H9 (cell line): ENCODE data around the gene MUSK. TPM values are rescaled to one million over a fixed set of nuclear protein-coding genes. Genes with fewer than 3 reads are reported as not detected.

ENCODE experiments used
- DNase-seq: peaks from one replicate; pipeline ENCODE4 v3.0.0-alpha.2; 2017
- H2AFZ ChIP-seq: one replicate; pipeline ENCODE4 v1.6.1; 2013; ENCODE audit warnings: mild to moderate bottlenecking, low read length, control low read depth, moderate library complexity
- H2AK5ac ChIP-seq: 2 replicates; pipeline ENCODE4 v1.6.1; 2013; ENCODE audit warnings: low read length, control low read depth, mixed read lengths; ENCODE audit not compliant: insufficient read length
- H2BK120ac ChIP-seq: one replicate; pipeline ENCODE4 v1.6.1; 2013; ENCODE audit warnings: low read depth, mild to moderate bottlenecking, low read length, control low read depth, inconsistent platforms; ENCODE audit not compliant: poor library complexity, severe bottlenecking
- H2BK12ac ChIP-seq: 2 replicates; pipeline ENCODE4 v1.6.1; 2013; ENCODE audit warnings: low read length, control low read depth, mixed read lengths, low read depth; ENCODE audit not compliant: insufficient read length
- H2BK15ac ChIP-seq: 2 replicates; pipeline ENCODE4 v1.6.1; 2013; ENCODE audit warnings: low read depth, low read length, control low read depth
- H2BK20ac ChIP-seq: one replicate; pipeline ENCODE4 v1.6.1; 2013; ENCODE audit warnings: low read depth, mild to moderate bottlenecking, low read length, control low read depth, inconsistent platforms; ENCODE audit not compliant: poor library complexity, severe bottlenecking
- H2BK5ac ChIP-seq: 2 replicates; pipeline ENCODE4 v1.6.1; 2013; ENCODE audit warnings: low read length, control low read depth, mixed read lengths; ENCODE audit not compliant: insufficient read length
- H3K14ac ChIP-seq: 2 replicates; pipeline ENCODE4 v1.6.1; 2013; ENCODE audit warnings: low read length, control low read depth; ENCODE audit not compliant: insufficient read depth
- H3K18ac ChIP-seq: 2 replicates; pipeline ENCODE4 v1.6.1; 2013; ENCODE audit warnings: low read depth, mild to moderate bottlenecking, mixed read lengths, low read length, control low read depth; ENCODE audit not compliant: insufficient read length
- H3K23ac ChIP-seq: 2 replicates; pipeline ENCODE4 v1.6.1; 2013; ENCODE audit warnings: low read length, control low read depth, mixed read lengths, low read depth; ENCODE audit not compliant: insufficient read length
- H3K23me2 ChIP-seq: 2 replicates; pipeline ENCODE4 v1.6.1; 2013; ENCODE audit warnings: low read depth, mild to moderate bottlenecking, mixed read lengths, low read length, control low read depth; ENCODE audit not compliant: insufficient read length, poor library complexity, severe bottlenecking
- H3K27ac ChIP-seq: 2 replicates; pipeline ENCODE4 v1.5.1; 2013; ENCODE audit warnings: low read length, control low read depth, mixed read lengths, low read depth; ENCODE audit not compliant: insufficient read length
- H3K27me3 ChIP-seq: 2 replicates; pipeline ENCODE4 v1.6.1; 2013; ENCODE audit warnings: low read length, control low read depth, inconsistent platforms; ENCODE audit not compliant: insufficient read depth
- H3K4ac ChIP-seq: 2 replicates; pipeline ENCODE4 v1.6.1; 2013; ENCODE audit warnings: low read depth, mild to moderate bottlenecking, control low read depth, inconsistent platforms, low read length, moderate library complexity
- H3K4me1 ChIP-seq: 2 replicates; pipeline ENCODE4 v1.6.1; 2013; ENCODE audit warnings: low read length, control low read depth, inconsistent platforms; ENCODE audit not compliant: insufficient read depth
- H3K4me2 ChIP-seq: 2 replicates; pipeline ENCODE4 v1.6.1; 2013; ENCODE audit warnings: low read length, control low read depth, mixed read lengths; ENCODE audit not compliant: insufficient read length, insufficient read depth
- H3K56ac ChIP-seq: 2 replicates; pipeline ENCODE4 v1.6.1; 2013; ENCODE audit warnings: low read depth, mild to moderate bottlenecking, mixed read lengths, low read length, control low read depth; ENCODE audit not compliant: insufficient read length
- H3K79me1 ChIP-seq: 2 replicates; pipeline ENCODE4 v1.6.1; 2013; ENCODE audit warnings: low read depth, mild to moderate bottlenecking, moderate library complexity, low read length, control low read depth, inconsistent platforms; ENCODE audit not compliant: insufficient read depth, poor library complexity, severe bottlenecking
- H3K79me2 ChIP-seq: 2 replicates; pipeline ENCODE4 v1.6.1; 2013; ENCODE audit warnings: low read length, control low read depth, inconsistent platforms; ENCODE audit not compliant: insufficient read depth
- H3K9ac ChIP-seq: 2 replicates; pipeline ENCODE4 v1.6.1; 2013; ENCODE audit warnings: low read length, control low read depth, mixed read lengths; ENCODE audit not compliant: insufficient read length; ENCODE audit errors: extremely low read depth
- H3K9me3 ChIP-seq: one replicate; pipeline ENCODE4 v1.6.1; 2013; ENCODE audit warnings: low read depth, low read length, inconsistent platforms; ENCODE audit not compliant: control insufficient read depth
- H3T11ph ChIP-seq: one replicate; pipeline ENCODE4 v1.6.1; 2013; ENCODE audit warnings: mild to moderate bottlenecking, low read length, control low read depth, inconsistent platforms
- H4K20me1 ChIP-seq: one replicate; pipeline ENCODE4 v1.6.1; 2013; ENCODE audit not compliant: control insufficient read depth, insufficient read length, insufficient read depth
- H4K5ac ChIP-seq: 2 replicates; pipeline ENCODE4 v1.6.1; 2013; ENCODE audit warnings: low read depth, mild to moderate bottlenecking, mixed read lengths, low read length, control low read depth; ENCODE audit not compliant: insufficient read length
- H4K8ac ChIP-seq: replicated peaks from 2 replicates; pipeline ENCODE4 v1.6.1; 2013; ENCODE audit warnings: low read length, control low read depth, mixed read lengths, low read depth; ENCODE audit not compliant: insufficient read length
- H4K91ac ChIP-seq: 2 replicates; pipeline ENCODE4 v1.6.1; 2013; ENCODE audit warnings: low read depth, mild to moderate bottlenecking, moderate library complexity, mixed read lengths, low read length, control low read depth; ENCODE audit not compliant: insufficient read length
- H3K27ac Mint-ChIP-seq, 3 experiments: 2 replicates in 2 of 3; 3 replicates in 1 of 3; pipeline ENCODE4 v1.8.0; 2020 to 2021; ENCODE audit warnings: mixed read lengths in 3 of 3, mild to moderate bottlenecking in 1 of 3, moderate library complexity in 1 of 3
- H3K27me3 Mint-ChIP-seq: 2 replicates; pipeline ENCODE4 v1.8.0; 2021; ENCODE audit warnings: low read depth, mild to moderate bottlenecking, moderate library complexity, mixed read lengths
- H3K36me3 Mint-ChIP-seq, 3 experiments: 2 replicates in 2 of 3; 3 replicates in 1 of 3; pipeline ENCODE4 v1.8.0; 2020 to 2021; ENCODE audit warnings: low read depth in 3 of 3, mixed read lengths in 3 of 3; ENCODE audit not compliant: insufficient read depth in 1 of 3
- H3K4me1 Mint-ChIP-seq, 2 experiments: 2 replicates each; pipeline ENCODE4 v1.8.0; 2020; ENCODE audit warnings: mixed read lengths in 2 of 2
- H3K4me3 Mint-ChIP-seq, 2 experiments: 2 replicates in 1 of 2; 3 replicates in 1 of 2; pipeline ENCODE4 v1.8.0; 2020 to 2021; ENCODE audit warnings: mild to moderate bottlenecking in 2 of 2, mixed read lengths in 2 of 2, moderate library complexity in 1 of 2
- H3K9me3 Mint-ChIP-seq, 2 experiments: 2 replicates in 1 of 2; 3 replicates in 1 of 2; pipeline ENCODE4 v1.8.0; 2020; ENCODE audit warnings: mild to moderate bottlenecking in 2 of 2, mixed read lengths in 2 of 2, moderate library complexity in 1 of 2
- CTCF ChIP-seq: fragments of 200-600 bp; sonication (generic); conservative IDR thresholded peaks from 3 replicates; pipeline ENCODE4 v1.8.0; 2021; ENCODE audit warnings: antibody characterized with exemption, mild to moderate bottlenecking
- WGBS: extraction: QIAGEN DNeasy Blood & Tissue Kit; methylation state at CpG from one replicate; pipeline ENCODE4 v1.1.7; 2013; ENCODE audit warnings: missing lambda C conversion rate, low lambda C conversion rate, mixed read lengths; ENCODE audit not compliant: insufficient read length; ENCODE audit errors: extremely low coverage; 5-methylcytosine and 5-hydroxymethylcytosine counted together
- total RNA-seq: library from RNA; stranded (reverse); gene quantifications from 2 replicates; pipeline ENCODE4 v1.2.1, GENCODE V29; 2021

MUSK gene
- total RNA-seq, 1 experiment from 2014 or later: not detected

- H3K23me2 ChIP-seq: no peaks in the 10 kb centered on the region
- no peak overlapping the region for H3T11ph ChIP-seq
- no peak for DNase-seq
- H3K4me3 Mint-ChIP-seq: no peak overlapping the region
- H3K23ac ChIP-seq: no peak overlapping the region
- no peak overlapping the region for H3K4ac ChIP-seq
- H2BK12ac ChIP-seq: no peak overlapping the region
- H3K9me3 Mint-ChIP-seq: no peaks in the 10 kb centered on the region; a peak in 2 of 5 replicates
- H2BK120ac ChIP-seq: no peak overlapping the region
- H4K20me1 ChIP-seq: no peaks in the 10 kb centered on the region
- H3K9ac ChIP-seq: no peak overlapping the region
- no peak overlapping the region for H4K8ac ChIP-seq
- H3K56ac ChIP-seq: no peak overlapping the region
- peaks cover 0 to 3% of the 10 kb centered on the region in 2 experiments; a peak in 1 of 4 replicates for H3K4me1 Mint-ChIP-seq
- no peaks in the 10 kb centered on the region for H3K9me3 ChIP-seq
- no peak overlapping the region for H2BK15ac ChIP-seq
- no peak overlapping the region for H3K27ac Mint-ChIP-seq
- no peaks in the 10 kb centered on the region for H3K27me3 ChIP-seq
- H3K27me3 Mint-ChIP-seq: no peaks in the 10 kb centered on the region
- no peak for TF ChIP-seq CTCF
- H2AK5ac ChIP-seq: no peak overlapping the region
- WGBS: no CpG with 5 or more reads among the region's 2 CpGs
- no peaks in the 10 kb centered on the region for H3K4me1 ChIP-seq
- no peaks in the 10 kb centered on the region for H3K36me3 Mint-ChIP-seq
- no peak overlapping the region for H3K4me2 ChIP-seq
- H3K18ac ChIP-seq: no peak overlapping the region
- H3K14ac ChIP-seq: no peak overlapping the region
- H3K79me1 ChIP-seq: no peaks in the 10 kb centered on the region
- H4K91ac ChIP-seq: no peak overlapping the region
- no peak overlapping the region for H2BK20ac ChIP-seq
- no peaks in the 10 kb centered on the region for H3K79me2 ChIP-seq
- no peak overlapping the region for H2BK5ac ChIP-seq
- H2AFZ ChIP-seq: no peak overlapping the region
- H3K27ac ChIP-seq: no peak overlapping the region
- no peak overlapping the region for H4K5ac ChIP-seq
Measured at GRCh38 chr9:110659891-110660541, 8.6 kb upstream of the MUSK start.
